ENCODE results near the gene PARL.

GRCh38 chr3:183907176-183907575 lies 22.5 kb upstream of the PARL start:
- TF ChIP-seq POLR2A (IDR thresholded peaks at IDR 0.05; ENCODE audit: low read depth, low read length) (no peak), MYC (IDR thresholded peaks at IDR 0.05; ENCODE audit: low read depth, low read length) (no peak), EZH2 (IDR thresholded peaks at IDR 0.05; ENCODE audit: borderline replicate concordance, low read depth, low read length, severe bottlenecking) (no peak)
- TF ChIP-seq, protein P1, sequence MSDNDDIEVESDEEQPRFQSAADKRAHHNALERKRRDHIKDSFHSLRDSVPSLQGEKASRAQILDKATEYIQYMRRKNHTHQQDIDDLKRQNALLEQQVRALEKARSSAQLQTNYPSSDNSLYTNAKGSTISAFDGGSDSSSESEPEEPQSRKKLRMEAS (IDR thresholded peaks at IDR 0.05; ENCODE audit: insufficient read depth, insufficient read length) = no peak
- TF ChIP-seq, protein P2, sequence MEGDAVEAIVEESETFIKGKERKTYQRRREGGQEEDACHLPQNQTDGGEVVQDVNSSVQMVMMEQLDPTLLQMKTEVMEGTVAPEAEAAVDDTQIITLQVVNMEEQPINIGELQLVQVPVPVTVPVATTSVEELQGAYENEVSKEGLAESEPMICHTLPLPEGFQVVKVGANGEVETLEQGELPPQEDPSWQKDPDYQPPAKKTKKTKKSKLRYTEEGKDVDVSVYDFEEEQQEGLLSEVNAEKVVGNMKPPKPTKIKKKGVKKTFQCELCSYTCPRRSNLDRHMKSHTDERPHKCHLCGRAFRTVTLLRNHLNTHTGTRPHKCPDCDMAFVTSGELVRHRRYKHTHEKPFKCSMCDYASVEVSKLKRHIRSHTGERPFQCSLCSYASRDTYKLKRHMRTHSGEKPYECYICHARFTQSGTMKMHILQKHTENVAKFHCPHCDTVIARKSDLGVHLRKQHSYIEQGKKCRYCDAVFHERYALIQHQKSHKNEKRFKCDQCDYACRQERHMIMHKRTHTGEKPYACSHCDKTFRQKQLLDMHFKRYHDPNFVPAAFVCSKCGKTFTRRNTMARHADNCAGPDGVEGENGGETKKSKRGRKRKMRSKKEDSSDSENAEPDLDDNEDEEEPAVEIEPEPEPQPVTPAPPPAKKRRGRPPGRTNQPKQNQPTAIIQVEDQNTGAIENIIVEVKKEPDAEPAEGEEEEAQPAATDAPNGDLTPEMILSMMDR (IDR thresholded peaks at IDR 0.05; ENCODE audit: extremely low read depth in 1 of 2, insufficient read depth in 1 of 2, low read depth in 1 of 2, low read length in 2 of 2) = no peak

Data from endothelial cell of umbilical vein (primary cell).